GM12874 (cell line): ENCODE data around the gene SLAMF1.

ENCODE experiments used
- TF ChIP-seq, protein P1 (sequence below): IDR thresholded peaks from 2 replicates; pipeline ENCODE4 v1.5.1; 2011; ENCODE audit warnings: low read depth, mild to moderate bottlenecking, control low read depth, low read length, moderate library complexity; ENCODE audit not compliant: insufficient read depth

Gene SLAMF1

DNA sequence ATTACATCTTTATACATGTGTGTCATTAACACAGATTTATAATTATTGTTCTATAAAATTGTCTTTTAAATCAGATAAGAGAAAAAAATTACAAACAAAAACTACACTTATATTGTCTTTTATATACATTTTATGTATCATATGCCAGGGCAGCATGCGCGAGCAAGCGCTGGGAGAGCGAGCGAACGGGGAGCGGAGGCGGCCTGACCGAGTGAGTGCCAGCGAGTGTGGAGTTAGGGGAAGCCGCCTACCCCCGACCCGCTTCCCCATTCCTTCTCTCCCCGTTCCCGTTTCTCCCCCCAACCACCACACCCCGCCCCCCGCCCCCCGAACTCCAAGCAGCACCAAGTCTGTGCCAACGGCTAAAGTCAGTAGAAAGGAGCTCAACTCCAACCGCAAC, 23.0 kb upstream of the SLAMF1 start:
- TF ChIP-seq, protein P1, sequence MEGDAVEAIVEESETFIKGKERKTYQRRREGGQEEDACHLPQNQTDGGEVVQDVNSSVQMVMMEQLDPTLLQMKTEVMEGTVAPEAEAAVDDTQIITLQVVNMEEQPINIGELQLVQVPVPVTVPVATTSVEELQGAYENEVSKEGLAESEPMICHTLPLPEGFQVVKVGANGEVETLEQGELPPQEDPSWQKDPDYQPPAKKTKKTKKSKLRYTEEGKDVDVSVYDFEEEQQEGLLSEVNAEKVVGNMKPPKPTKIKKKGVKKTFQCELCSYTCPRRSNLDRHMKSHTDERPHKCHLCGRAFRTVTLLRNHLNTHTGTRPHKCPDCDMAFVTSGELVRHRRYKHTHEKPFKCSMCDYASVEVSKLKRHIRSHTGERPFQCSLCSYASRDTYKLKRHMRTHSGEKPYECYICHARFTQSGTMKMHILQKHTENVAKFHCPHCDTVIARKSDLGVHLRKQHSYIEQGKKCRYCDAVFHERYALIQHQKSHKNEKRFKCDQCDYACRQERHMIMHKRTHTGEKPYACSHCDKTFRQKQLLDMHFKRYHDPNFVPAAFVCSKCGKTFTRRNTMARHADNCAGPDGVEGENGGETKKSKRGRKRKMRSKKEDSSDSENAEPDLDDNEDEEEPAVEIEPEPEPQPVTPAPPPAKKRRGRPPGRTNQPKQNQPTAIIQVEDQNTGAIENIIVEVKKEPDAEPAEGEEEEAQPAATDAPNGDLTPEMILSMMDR = no peak

DNA sequence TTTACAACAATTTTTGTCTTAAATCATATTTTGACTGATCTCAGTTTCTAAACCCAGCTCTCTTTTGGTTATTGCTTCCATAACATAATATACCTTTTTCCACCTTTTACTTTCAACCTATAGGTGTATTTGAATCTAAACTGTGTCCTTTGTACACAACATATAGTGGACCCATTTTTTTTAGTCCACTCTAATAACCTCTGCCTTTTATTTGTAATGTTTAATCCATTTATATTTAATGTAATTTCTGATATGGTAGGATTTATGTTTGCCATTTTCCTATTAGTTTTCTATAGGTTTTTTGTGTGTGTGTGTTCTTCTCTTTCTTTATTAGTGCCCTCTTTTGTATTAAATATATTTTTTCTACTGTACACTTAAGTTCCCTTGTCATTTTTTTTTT, 22.4 kb upstream of the SLAMF1 start:
- TF ChIP-seq, protein P1 = no peak

DNA sequence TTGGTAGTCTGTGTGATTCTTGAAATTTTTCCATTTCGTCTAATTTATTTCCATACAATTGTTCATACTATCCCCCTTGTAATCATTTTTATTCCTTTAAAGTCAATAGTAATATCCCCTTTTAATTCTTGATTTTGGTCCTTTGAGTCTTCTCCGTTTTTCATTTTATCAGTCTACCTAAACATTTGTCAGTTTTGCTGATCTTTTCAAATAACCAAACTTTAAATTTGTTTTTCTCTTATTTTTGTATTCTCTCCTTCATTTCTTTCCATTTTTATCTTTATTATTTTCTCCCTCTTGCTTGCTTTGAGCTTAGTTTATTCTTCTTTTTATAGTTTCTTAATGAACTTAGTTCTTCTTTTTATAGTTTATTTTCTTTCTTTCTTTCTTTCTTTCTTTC, 21.1 kb upstream of the SLAMF1 start:
- TF ChIP-seq, protein P1 = no peak

DNA sequence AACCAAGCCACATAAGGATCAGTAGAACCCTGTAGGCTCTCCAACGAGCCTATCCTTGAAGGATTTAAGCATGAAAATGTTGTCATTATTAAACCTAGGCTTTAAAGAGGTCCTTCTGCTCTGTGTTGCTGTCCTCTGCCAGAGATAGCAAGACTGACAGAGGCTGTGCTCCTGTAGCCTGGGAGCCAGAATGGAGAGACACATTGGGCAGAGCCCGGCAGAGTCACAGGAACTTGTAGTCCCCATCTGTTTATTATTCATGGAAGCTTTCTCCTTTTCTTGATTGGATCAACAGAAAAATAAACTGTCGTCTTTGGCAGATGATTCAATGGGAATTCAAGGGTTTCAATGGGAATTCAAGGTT, 19.2 kb upstream of the SLAMF1 start:
- TF ChIP-seq, protein P1 = no peak

DNA sequence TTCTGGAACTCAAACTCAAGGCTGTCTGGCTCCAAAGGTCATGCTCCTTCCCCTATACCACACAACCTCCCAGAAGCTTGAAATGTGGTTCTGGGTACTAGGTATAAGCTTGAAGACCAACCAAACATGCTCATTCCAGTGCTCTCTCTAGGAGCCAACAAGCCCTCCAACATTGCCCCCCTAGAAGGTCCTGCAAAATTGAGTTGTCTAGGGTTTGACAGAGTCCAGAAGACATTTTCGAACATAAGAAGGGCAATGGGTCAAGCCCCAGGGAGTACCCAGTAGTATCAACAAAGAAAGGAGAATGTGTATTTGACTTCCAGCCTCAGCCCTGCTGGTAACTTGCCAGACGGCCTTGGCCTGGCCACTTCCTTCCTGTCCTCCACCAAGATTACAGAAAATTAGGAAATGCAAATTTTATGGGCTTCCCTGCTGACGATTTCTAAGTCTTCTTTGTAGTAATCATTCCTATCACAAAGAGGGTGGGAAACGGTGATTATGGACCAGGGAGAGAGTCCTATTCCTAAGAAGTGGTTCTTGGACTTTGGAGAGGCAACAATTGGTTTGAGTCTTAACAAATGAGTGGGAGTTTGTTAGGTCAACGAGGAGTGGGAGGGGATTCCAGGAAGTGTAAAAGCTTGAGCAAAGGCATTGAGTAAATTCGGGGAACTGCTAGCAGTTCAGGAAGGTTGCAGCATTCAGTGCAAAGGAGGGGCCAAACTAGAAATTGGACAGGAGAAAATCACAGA, 18.7 kb upstream of the SLAMF1 start:
- TF ChIP-seq, protein P1 = no peak

- TF ChIP-seq, protein P1 = no peak
Measured at GRCh38 chr1:160664573-160665051, 17.8 kb upstream of the SLAMF1 start.

DNA sequence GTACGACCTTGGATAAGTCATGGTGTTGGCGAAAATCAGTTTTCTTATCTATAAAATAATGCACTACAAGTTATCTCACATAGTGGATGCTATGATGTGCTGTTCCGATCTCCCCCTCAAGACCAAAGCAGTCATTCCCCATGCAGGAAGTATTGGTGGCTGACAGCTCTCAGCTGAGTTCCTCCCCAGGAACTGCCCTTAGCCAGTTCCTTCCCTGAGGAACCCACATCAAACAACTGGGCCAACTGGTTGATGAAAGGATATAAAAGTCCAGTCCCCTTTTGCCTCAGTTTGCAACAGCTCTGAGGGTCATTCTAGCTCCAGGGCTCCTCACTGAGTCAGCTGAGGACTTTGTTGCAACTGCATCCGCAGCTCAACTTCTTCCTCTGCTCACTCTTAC, 16.1 kb upstream of the SLAMF1 start:
- TF ChIP-seq, protein P1 = no peak
